Endothelial cell of umbilical vein (primary cell): Measurements from ENCODE around the gene TRAF7.
"Not testable (repeated sequence)": the region's sequence is repeated elsewhere in the genome, so short reads cannot be mapped to it uniquely, and the experiment has no call there.

Experiments used
- EZH2 ChIP-seq: IDR thresholded peaks from 2 replicates; pipeline ENCODE4 v1.6.1; 2012; ENCODE audit warnings: borderline replicate concordance, low read depth, mild to moderate bottlenecking, moderate library complexity, low read length, inconsistent platforms; ENCODE audit not compliant: severe bottlenecking
- FOS ChIP-seq: IDR thresholded peaks from 2 replicates; pipeline ENCODE4 v1.6.1; 2011; ENCODE audit warnings: mild to moderate bottlenecking, low read length, moderate library complexity, borderline replicate concordance; ENCODE audit not compliant: insufficient read depth
- GATA2 ChIP-seq: IDR thresholded peaks from 2 replicates; pipeline ENCODE4 v1.7.0; 2011; ENCODE audit warnings: low read depth, mild to moderate bottlenecking, moderate library complexity, mixed read lengths, low read length; ENCODE audit not compliant: insufficient read length, insufficient read depth
- JUN ChIP-seq: IDR thresholded peaks from 2 replicates; pipeline ENCODE4 v1.6.1; 2011; ENCODE audit warnings: borderline replicate concordance, low read depth; ENCODE audit not compliant: insufficient read length, insufficient read depth
- MYC ChIP-seq: IDR thresholded peaks from one replicate; pipeline ENCODE4 v1.6.1; 2011; ENCODE audit warnings: mild to moderate bottlenecking, low read depth, low read length
- POLR2A ChIP-seq: IDR thresholded peaks from 2 replicates; pipeline ENCODE4 v1.6.1; 2012; ENCODE audit warnings: low read depth, mild to moderate bottlenecking, control low read depth, low read length
- POLR2AphosphoS5 ChIP-seq: IDR thresholded peaks from 2 replicates; pipeline ENCODE4 v1.6.1; 2012; ENCODE audit warnings: low read depth, mild to moderate bottlenecking, control low read depth, low read length, moderate library complexity; ENCODE audit not compliant: insufficient read depth
- TF ChIP-seq, protein P1 (sequence below), 2 donors: IDR thresholded peaks; 1 replicate in 1 of 2; 2 replicates in 1 of 2; pipeline ENCODE4 v1.5.1; 2011; ENCODE audit warnings: low read length in 2 of 2, mild to moderate bottlenecking in 2 of 2, moderate library complexity in 2 of 2, control low read depth in 1 of 2, inconsistent platforms in 1 of 2, low read depth in 1 of 2; ENCODE audit not compliant: insufficient read depth in 1 of 2; ENCODE audit errors: extremely low read depth in 1 of 2
- TF ChIP-seq, protein P2 (sequence below): IDR thresholded peaks from 2 replicates; pipeline ENCODE4 v1.6.1; 2011; ENCODE audit not compliant: insufficient read depth, insufficient read length

DNA sequence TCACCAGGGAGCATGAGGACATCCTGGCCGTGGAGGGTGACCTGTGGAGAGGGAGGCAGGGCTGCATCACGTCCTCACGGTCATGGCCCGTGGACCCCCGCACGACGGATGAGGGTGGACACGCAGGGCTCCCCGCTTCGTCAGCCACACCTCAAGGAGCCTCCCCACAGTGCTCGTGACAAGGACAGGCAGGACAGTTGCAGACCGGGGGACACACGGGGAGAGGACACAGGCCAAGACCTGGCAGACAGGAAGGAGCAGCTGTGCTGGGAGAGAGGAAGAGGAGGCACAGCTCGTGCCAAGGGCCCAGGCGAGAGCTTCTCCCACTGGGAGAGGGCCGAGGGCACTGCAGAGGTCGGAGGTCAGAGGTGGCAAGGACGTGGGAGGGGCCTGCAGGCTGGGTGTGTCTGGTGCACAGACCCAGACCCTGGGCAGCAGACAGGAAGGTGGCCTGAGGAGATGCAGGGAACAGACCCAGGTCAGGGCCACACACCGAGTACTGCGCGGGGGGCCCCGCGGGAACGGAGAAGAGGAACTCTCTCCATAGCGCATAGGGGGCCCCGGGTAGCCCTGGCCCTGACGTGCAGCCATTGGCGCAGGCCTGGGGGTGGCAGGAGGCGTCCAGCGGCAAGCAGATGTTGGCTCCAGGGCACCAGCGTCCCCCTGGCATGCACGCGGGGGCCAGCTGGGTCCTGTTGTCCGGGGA is 40.5 kb upstream of the TRAF7 start:
- TF ChIP-seq POLR2AphosphoS5, POLR2A, EZH2, MYC, FOS, JUN, GATA2: not testable (repeated sequence)
- TF ChIP-seq, protein P1, sequence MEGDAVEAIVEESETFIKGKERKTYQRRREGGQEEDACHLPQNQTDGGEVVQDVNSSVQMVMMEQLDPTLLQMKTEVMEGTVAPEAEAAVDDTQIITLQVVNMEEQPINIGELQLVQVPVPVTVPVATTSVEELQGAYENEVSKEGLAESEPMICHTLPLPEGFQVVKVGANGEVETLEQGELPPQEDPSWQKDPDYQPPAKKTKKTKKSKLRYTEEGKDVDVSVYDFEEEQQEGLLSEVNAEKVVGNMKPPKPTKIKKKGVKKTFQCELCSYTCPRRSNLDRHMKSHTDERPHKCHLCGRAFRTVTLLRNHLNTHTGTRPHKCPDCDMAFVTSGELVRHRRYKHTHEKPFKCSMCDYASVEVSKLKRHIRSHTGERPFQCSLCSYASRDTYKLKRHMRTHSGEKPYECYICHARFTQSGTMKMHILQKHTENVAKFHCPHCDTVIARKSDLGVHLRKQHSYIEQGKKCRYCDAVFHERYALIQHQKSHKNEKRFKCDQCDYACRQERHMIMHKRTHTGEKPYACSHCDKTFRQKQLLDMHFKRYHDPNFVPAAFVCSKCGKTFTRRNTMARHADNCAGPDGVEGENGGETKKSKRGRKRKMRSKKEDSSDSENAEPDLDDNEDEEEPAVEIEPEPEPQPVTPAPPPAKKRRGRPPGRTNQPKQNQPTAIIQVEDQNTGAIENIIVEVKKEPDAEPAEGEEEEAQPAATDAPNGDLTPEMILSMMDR (IDR thresholded peaks at IDR 0.05; ENCODE audit: extremely low read depth in 1 of 2, insufficient read depth in 1 of 2, low read depth in 1 of 2, low read length in 2 of 2), result not testable (repeated sequence)
- TF ChIP-seq, protein P2, sequence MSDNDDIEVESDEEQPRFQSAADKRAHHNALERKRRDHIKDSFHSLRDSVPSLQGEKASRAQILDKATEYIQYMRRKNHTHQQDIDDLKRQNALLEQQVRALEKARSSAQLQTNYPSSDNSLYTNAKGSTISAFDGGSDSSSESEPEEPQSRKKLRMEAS, result not testable (repeated sequence)
